GM19463 (cell line): ENCODE data around the gene SSTR3.

Source experiments
- ATAC-seq: cut with Tn5 transposase; IDR thresholded peaks from one replicate; pipeline ENCODE4 v1.9.1; 2021; ENCODE audit warnings: mild to moderate bottlenecking, moderate library complexity; ENCODE audit not compliant: unreplicated experiment

SSTR3 gene

GRCh38 chr22:37198258-37199102 lies 13.8 kb downstream of the SSTR3 start:
- no peak for ATAC-seq

DNA sequence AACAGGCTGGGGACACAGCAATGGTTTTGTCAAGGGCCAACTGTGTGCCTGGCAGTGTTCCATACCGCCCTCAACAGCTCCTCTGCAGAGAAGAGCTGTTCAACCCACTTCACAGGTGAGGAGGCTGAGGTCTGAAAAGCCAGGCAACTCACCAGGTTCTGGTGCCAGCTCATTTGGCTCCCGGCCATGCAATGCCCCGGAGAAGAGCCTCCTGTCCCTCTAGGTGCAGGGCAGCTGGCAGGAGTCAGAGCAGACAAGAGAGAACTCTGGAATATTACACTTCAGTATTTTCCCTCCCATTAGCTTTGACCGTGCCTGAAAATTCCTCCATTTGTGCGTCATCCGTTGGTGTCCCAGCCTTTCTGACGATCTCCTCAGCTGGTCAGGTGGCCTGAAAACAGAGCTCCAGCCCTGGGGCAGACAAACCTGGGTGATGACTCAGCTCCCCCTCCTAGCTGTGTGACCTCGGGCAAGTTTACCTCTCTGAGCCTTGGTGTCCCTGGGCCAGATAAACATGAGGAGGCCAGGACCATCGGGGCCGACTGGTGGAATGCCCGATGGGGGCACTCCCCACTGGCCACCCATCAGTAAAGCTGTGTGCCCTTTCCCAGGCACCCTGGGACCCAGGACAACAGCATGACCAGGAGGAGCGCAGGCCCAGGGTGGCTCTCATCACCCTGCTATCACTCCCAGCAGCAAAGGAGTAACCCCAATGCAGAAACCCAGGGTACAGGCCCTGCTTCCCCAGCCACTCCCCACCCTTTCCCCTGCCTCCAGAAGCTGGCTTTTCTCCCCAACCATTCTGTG lies 14.6 kb downstream of the SSTR3 start:
- no peak for ATAC-seq

DNA sequence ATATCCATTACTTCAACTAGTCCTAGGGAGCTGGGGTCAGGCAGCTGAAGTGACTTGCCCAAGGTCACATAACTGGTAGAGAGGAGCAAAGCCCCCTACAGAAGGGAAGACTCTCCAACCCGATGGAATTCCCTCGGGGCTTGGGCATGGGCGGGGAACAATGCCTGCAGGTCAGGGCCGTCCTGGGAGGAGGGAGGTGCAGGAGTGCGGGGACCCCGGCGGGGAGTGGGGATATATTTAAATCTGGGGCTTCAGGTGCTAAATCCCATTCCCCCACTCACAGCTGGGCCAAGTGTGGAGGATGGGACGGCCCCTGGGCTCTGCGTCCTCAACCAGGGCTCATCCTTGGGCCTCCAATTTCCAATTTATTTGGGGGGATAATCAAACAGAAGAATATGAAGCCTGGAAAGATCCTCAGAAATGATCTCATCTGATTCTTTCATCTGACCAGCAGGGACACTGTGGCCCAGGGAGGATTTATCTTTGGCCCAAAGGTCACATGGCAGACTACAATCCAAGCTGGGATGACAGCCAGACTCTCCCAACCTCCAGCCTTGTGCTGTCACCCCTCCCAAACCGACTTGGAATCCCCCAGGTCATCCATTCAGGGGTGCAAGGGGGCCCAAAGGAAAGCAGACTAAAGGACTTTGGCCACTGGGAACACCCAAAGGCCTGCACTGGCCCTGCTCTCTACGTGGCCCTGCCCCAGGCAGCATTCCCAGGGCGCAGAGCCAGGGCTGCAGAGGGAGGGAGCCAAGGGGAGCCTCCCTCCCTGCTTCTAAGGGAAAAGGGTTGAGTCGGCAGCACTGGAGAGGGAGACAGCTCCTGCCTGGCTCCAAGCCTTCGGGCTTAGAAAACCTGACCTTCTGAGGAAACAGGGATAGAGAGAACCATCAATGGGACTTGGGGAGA lies 15.5 kb downstream of the SSTR3 start:
- ATAC-seq, result no peak

- ATAC-seq, result no peak
Measured at GRCh38 chr22:37195921-37196320, 16.4 kb downstream of the SSTR3 start.

- ATAC-seq, result no peak
Measured at GRCh38 chr22:37194750-37195149, 17.5 kb downstream of the SSTR3 start.

GRCh38 chr22:37193629-37194191 lies 18.6 kb downstream of the SSTR3 start:
- no peak for ATAC-seq

DNA sequence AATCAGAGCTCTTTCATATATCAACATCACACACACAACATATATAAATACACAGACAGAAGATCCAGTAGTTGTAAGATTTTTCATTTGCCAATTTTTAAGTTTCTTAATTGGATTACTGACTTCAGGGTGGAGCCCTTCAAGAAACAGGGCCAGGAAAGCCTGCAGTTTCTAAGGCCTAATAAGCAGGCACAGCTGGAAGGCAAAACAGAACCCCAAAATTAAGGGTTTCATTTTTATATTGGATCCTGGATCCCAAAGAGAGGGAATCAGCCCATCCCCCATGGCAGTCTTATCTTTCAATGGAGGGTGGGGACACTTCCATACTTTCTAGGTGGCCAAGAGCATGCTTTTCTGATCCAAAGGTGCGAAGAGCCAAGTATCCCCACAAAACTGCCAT lies 19.5 kb downstream of the SSTR3 start:
- no peak for ATAC-seq

DNA sequence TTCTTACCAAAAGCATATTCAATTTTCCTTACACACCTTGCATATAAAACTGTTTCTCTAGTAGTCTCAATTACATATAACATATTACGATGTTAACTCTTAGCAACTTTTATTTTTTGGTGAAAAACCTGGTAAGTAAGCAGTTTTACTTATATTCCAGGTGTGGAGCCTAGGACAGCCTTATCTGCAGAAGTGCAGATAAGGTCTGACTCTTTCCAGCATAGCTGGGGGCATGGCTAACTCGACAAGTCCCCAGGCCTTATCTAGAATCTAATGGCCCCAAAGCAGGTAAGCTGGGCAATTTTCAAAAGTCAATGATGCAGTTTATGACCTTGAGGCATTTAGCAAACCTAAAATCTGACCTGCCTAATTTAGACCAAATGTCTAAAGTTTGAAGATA lies 20.1 kb downstream of the SSTR3 start:
- ATAC-seq, result no peak

DNA sequence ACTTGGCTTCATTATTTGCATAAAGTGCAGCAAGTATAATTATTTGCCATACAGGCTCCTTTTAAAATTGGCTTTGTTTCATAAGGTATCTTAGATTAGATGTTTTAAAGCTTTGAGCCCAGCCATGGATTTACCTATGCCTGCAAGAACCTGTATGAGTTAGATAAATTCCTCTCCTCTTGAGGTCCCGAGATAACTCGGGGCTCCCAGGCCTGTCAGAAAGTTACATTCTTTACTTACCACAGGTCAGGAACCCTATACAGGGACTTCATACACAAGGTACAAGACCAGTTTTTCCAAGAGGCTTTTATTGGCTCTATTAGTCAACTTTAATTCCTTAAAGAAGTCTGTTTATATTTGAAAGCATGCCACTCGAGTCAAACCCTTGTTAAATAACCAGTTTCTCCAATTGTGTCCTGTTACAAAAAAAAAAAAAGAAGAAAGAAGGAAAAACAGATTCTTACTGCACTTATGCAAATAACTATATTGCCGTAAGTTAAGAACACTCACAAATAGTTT lies 22.0 kb downstream of the SSTR3 start:
- ATAC-seq, result no peak

- no peak for ATAC-seq
Measured at GRCh38 chr22:37188901-37189466, 23.3 kb downstream of the SSTR3 start.

DNA sequence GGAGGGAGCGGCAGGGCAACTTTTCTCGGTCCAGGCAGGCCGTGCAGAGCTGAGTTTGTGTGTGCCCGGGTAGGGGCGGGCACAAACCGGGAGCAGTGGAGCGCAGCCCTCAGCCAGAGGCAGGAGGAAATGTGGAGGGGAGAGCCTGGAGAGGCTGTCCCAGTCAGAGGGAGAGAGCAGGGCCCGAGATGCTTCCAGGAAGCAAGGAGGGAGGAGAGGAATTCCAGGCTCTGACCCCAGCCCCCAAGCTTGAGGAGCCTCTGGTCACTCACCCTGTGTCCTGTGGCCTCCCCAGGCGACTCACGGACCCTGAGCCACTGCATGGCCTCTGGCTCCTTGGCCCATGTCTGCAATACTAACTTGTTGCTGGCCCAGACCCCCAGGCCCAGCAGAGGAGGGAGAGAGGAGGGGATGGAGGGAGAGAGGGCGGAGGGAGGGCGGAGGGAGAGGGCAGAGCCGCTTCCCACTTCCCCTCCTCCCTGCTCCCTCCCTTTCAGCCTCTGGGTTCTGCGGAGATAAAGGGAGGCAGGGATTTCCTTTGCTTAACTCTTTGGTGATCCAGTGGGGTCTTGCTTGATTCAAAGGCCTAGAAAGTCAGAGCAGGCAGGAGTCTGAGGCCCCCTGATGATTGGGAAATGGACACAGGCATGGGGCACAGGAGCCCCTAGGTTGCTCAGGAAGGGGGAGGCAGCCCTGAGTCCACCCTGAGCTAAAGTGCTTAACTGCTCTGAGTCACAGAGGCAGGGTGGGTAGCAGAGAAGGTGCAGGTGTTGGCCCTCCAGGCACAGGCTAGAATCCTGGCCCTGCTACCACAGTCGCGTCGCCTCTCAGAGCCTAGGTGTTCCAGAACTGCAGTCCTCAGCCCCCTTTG lies 24.2 kb downstream of the SSTR3 start, which contains the start of gene C1QTNF6:
C1QTNF6 (minus strand) TSS at position 357 of the 871 bp plus-strand sequence; CDS start at position 323, 34 bp downstream.
- no peak for ATAC-seq

DNA sequence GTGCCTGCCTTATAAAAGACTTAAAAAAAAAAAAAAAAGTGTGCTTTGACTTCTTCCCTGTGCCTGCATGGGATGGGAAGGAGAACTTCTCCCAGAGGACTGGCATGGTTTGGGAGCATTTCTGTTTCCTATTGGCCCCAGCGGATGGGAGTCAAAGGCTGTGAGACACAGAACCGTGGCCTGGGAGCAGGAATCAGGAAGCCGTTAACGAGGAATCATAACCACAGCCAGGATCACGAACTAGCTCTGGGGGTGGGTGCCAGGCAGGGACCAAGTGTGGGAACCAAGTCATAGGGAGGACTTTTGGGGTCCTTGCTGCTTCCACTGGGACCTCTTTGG lies 24.8 kb downstream of the SSTR3 start:
- no peak for ATAC-seq

DNA sequence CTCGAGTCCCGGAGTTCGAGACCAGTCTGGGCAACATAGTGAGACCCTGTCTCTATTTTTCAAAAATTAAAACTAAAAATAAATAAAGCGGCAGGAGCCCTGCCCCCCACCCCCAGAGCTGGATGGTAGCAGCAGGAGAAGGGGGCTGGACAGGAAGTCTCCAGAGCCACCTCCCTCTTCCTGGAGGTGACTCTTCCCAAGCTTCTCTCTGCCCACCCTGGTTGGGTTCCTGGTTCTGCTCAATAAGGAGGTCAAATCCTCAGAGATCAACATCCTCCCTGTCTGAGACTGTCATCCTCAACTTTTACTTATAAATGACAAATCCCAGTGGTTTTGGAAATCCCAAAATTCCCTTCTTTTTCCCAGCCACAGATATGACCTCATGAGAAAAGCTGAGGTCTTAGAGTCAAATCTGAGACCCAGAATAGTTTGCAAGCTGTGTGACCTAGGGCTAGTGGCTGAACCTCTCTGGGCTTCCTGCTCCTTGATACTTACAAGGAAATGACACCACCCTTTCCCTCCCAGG lies 25.2 kb downstream of the SSTR3 start:
- ATAC-seq, result no peak

DNA sequence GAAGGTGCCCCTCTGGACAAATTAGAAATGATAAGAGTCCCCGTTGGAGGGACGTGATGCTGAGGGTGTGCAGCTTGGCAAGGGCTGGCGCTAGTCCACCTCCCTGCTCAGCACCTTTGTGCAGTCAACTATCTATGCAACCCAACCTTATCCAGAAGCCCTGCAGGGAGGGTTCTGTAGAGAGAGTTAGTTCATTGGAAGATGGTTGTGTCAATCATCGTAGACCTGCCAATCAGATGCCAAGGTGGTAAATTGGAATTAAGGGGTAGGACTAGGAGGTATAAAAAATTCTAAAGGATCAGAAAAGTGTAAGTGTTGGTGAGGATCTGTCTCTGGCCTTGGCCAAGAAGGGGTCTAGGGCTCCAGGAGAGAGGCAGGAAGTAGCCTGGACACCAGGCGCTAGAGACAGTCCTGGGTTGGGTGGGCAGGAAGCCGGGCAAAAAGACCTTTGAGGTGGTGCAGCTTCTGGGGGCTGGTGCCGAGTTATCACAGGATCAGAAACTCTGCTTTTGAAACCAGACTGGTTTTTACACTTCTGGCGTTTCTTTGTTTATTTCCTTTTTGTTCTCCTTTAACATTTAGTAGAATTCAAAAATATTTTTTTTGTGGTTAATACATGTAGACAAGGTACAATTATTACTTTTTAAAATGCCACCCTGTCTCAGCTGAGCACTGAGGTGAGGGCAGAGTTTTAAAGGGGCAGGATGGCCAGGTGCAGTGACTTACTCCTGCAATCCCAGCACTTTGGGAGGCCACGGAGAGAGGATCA lies 25.9 kb downstream of the SSTR3 start:
- ATAC-seq, result no peak

DNA sequence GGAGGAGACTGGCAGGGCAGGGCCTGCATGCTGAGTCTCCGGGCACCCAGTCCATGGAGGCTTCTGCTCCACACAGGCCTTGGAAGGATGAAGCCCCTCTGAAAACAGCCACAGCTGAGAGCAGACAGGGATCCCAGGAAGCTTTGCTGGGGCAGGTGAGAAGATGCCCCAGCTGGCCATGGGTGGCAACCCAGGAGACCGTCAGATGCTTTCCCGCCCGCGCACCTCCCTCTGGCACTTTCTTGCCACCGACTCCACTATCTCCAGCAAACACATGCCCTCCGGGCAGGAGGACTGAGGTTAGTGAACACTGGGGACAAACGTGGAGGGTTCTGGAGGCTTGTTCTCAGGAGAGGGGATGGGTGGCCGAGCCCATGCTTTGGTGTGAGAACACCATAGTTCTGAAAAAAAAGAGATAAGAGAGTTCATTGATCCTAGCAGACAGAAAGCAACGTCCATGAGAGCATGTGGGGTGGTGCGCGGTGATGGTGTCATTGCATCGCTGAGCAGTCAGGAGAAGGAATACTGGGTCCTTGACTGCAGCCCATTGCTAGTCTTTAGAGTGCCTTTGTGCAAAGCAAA lies 26.5 kb downstream of the SSTR3 start:
- ATAC-seq, result no peak

- ATAC-seq, result no peak
Measured at GRCh38 chr22:37184816-37185541, 27.3 kb downstream of the SSTR3 start.

GRCh38 chr22:37184380-37184755 lies 27.9 kb downstream of the SSTR3 start:
- ATAC-seq, result no peak
